HEK293T (cell line): ENCODE measurements around the gene TSPAN9.

Source experiments
- CTCF ChIA-PET: fragments of 350-600 bp; formaldehyde crosslinking; extraction: SDS; loops from one replicate; lab custom pipeline; 2021; ENCODE audit warnings: antibody characterized with exemption, inconsistent platforms; lab: Yijun Ruan, JAX
- POLR2A ChIA-PET: fragments of 350-600 bp; formaldehyde crosslinking; extraction: SDS; loops from one replicate; lab custom pipeline; 2020; ENCODE audit warnings: antibody characterized with exemption, inconsistent platforms; lab: Yijun Ruan, JAX
- DNase-seq: peaks from one replicate; pipeline ENCODE4 v3.0.0; 2012; ENCODE audit warnings: mixed read lengths; ENCODE audit errors: extremely low spot score
- ARNT ChIP-seq: fragments of 450-650 bp; IDR thresholded peaks from 2 replicates; pipeline ENCODE4 v1.6.1; 2017; ENCODE audit warnings: mild to moderate bottlenecking
- BHLHE40 ChIP-seq: fragments of 450-650 bp; IDR thresholded peaks from 2 replicates; pipeline ENCODE4 v1.6.1; 2016; ENCODE audit warnings: mild to moderate bottlenecking, moderate library complexity, borderline replicate concordance
- CTBP1 ChIP-seq: fragments of 450-650 bp; IDR thresholded peaks from 2 replicates; pipeline ENCODE4 v1.6.1; 2016; ENCODE audit warnings: borderline replicate concordance
- ELF4 ChIP-seq: fragments of 450-650 bp; IDR thresholded peaks from 2 replicates; pipeline ENCODE4 v1.6.1; 2017; ENCODE audit warnings: antibody characterized with exemption
- FOXA1 ChIP-seq: fragments of 450-650 bp; IDR thresholded peaks from 2 replicates; pipeline ENCODE4 v1.6.1; 2016; ENCODE audit warnings: mild to moderate bottlenecking
- FOXK2 ChIP-seq: fragments of 450-650 bp; IDR thresholded peaks from 2 replicates; pipeline ENCODE4 v1.6.1; 2016; ENCODE audit warnings: mild to moderate bottlenecking
- FOXM1 ChIP-seq: fragments of 450-650 bp; IDR thresholded peaks from 2 replicates; pipeline ENCODE4 v1.6.1; 2017; ENCODE audit warnings: mild to moderate bottlenecking, borderline replicate concordance
- HDGF ChIP-seq: fragments of 450-650 bp; IDR thresholded peaks from 2 replicates; pipeline ENCODE4 v1.6.1; 2017; ENCODE audit warnings: antibody characterized with exemption, borderline replicate concordance
- L3MBTL2 ChIP-seq: fragments of 450-650 bp; conservative IDR thresholded peaks from 2 replicates; pipeline ENCODE4 v1.6.1; 2016; ENCODE audit warnings: mild to moderate bottlenecking
- LEF1 ChIP-seq: fragments of 450-650 bp; IDR thresholded peaks from 2 replicates; pipeline ENCODE4 v1.6.1; 2017; ENCODE audit warnings: mild to moderate bottlenecking, borderline replicate concordance
- NFRKB ChIP-seq: fragments of 450-650 bp; IDR thresholded peaks from 2 replicates; pipeline ENCODE4 v1.6.1; 2016; ENCODE audit warnings: mild to moderate bottlenecking, moderate library complexity
- PKNOX1 ChIP-seq: fragments of 450-650 bp; IDR thresholded peaks from 2 replicates; pipeline ENCODE4 v1.6.1; 2016
- SP1 ChIP-seq: fragments of 450-650 bp; IDR thresholded peaks from 2 replicates; pipeline ENCODE4 v1.6.1; 2017
- SUZ12 ChIP-seq: fragments of 450-650 bp; IDR thresholded peaks from 2 replicates; pipeline ENCODE4 v1.6.1; 2016; ENCODE audit warnings: mild to moderate bottlenecking
- TARDBP ChIP-seq: fragments of 450-650 bp; IDR thresholded peaks from 2 replicates; pipeline ENCODE4 v1.6.1; 2016
- ZNF384 ChIP-seq: fragments of 450-650 bp; IDR thresholded peaks from 2 replicates; pipeline ENCODE4 v1.6.1; 2016

TSPAN9 gene

GRCh38 chr12:3047961-3048360, 29.2 kb upstream of the TSPAN9 start:
- ChIA-PET CTCF (no interaction called here), POLR2A (no interaction called here)
- TF ChIP-seq LEF1 (no peak), NFRKB (no peak), PKNOX1 (no peak), ZNF384 (no peak), ARNT (no peak), FOXM1 (no peak), HDGF (no peak), BHLHE40 (no peak), SUZ12 (no peak), TARDBP (no peak), FOXA1 (no peak), ELF4 (no peak), FOXK2 (no peak), L3MBTL2 (no peak), CTBP1 (no peak), SP1 (no peak)
- DNase-seq, result no peak

GRCh38 chr12:3048540-3048939, 28.6 kb upstream of the TSPAN9 start:
- ChIA-PET CTCF (no interaction called here), POLR2A (no interaction called here)
- DNase-seq, result no peak
- TF ChIP-seq CTBP1 (no peak), BHLHE40 (no peak), SUZ12 (no peak), NFRKB (no peak), SP1 (no peak), FOXM1 (no peak), HDGF (no peak), ZNF384 (no peak)

GRCh38 chr12:3049176-3049575, 28.0 kb upstream of the TSPAN9 start:
- no peak for DNase-seq
- ChIA-PET CTCF (no interaction called here), POLR2A (no interaction called here)
- TF ChIP-seq FOXK2, result no peak
- no peak for TF ChIP-seq PKNOX1
- no peak for TF ChIP-seq TARDBP
- TF ChIP-seq SP1, result no peak
- TF ChIP-seq BHLHE40, result no peak
- no peak for TF ChIP-seq NFRKB
- no peak for TF ChIP-seq SUZ12
- no peak for TF ChIP-seq CTBP1
- no peak for TF ChIP-seq HDGF
- no peak for TF ChIP-seq ELF4
- no peak for TF ChIP-seq FOXA1
- no peak for TF ChIP-seq ARNT
- no peak for TF ChIP-seq LEF1
- no peak for TF ChIP-seq ZNF384
- no peak for TF ChIP-seq FOXM1
- TF ChIP-seq L3MBTL2, result no peak

- CTCF ChIA-PET, result no interaction called here
- POLR2A ChIA-PET, result no interaction called here
- no peak for DNase-seq
- TF ChIP-seq ZNF384 (no peak), HDGF (no peak), LEF1 (no peak), TARDBP (no peak), FOXM1 (no peak), FOXA1 (no peak), FOXK2 (no peak), ARNT (no peak)
These were observed 27.4 kb upstream of the TSPAN9 start for GRCh38 chr12:3049611-3050249.

- ChIA-PET POLR2A (no interaction called here), CTCF (interaction anchor here (1.0 kb wide), 1 partner anchor 19 kb away, joined by 4 read pairs; no protein-coding TSS in a partner anchor)
- DNase-seq, result no peak
- no peak for TF ChIP-seq BHLHE40
- TF ChIP-seq ZNF384, result no peak
These were observed 22.8 kb upstream of the TSPAN9 start for GRCh38 chr12:3054374-3054773.

- CTCF ChIA-PET, result interaction anchor here (1.0 kb wide), 1 partner anchor 18 kb away, joined by 4 read pairs; no protein-coding TSS in a partner anchor
- TF ChIP-seq PKNOX1, result no peak
- no peak for TF ChIP-seq ELF4
- no peak for TF ChIP-seq NFRKB
- TF ChIP-seq SUZ12, result no peak
- TF ChIP-seq SP1, result no peak
- TF ChIP-seq ARNT, result no peak
- TF ChIP-seq FOXM1, result no peak
- no peak for TF ChIP-seq ZNF384
- TF ChIP-seq FOXA1, result no peak
- no peak for TF ChIP-seq BHLHE40
- TF ChIP-seq TARDBP, result no peak
- TF ChIP-seq L3MBTL2, result no peak
- TF ChIP-seq LEF1, result no peak
- TF ChIP-seq CTBP1, result no peak
- no peak for TF ChIP-seq HDGF
- POLR2A ChIA-PET, result no interaction called here
- no peak for DNase-seq
These were observed 22.0 kb upstream of the TSPAN9 start for GRCh38 chr12:3055026-3055703.
